ENCODE results near the gene RAB25. TPM values are rescaled to one million over a fixed set of nuclear protein-coding genes. Genes with fewer than 3 reads are reported as not detected.
A peak's percentile ranks its signal among the peaks of the same experiment; 100 is the strongest.

RAB25 gene
- total RNA-seq, 1 donor from 2014 or later: not detected

DNA sequence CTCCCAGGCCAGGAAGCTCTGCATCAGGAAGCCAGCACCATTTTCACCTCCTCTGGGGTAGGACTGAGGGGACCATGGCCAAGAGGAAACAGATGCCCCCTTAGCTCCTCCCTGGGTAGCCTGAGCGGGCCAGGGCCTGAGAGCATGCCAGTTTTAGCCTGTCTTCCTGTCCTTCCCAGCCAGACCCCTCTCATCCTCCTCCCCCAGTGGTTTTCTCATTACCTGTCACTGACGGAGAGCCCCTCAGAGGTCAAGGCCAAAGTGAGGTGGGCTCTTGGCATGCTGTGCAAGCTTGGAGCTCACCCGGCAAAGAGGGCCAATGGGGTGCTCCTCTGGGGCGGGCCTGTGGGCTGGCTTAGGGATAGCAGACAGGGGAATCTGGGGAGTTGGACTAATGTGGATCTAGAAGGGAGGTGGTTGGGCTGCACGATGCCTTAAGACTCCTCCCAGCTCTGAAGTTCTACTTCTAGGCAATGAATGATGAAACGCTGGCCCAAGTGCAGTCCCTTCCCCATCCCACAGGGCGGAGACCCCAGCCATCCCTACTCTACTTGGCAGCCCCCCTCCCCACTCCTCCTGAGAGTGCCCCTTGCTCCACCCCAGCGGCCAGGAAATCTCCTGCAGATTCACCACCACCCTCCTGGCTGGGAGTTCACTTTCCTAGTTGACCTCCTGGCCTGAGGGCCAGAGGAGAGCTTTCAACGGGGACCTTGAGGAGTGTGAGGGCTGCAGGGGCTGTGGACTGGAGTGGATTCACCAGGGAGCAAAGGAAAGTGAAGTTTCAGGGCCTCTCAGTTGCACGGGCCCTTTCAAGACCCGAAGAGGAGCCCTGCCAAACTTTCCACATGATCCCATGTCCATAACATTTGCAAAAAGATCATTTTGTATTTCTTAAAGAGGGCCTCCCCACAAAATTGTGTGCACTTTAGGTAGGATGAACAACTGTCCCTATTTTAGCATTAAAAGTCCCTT lies 44.2 kb downstream of the RAB25 start:
- TF ChIP-seq CTCF (IDR thresholded peaks at IDR 0.05): no peak
- Histone ChIP-seq H3K27me3 (no peaks in the 10 kb centered on the region), H3K27ac (peak overlapping the region; percentile 95 to 96), H3K9me3 (no peaks in the 10 kb centered on the region), H3K36me3 (no peaks in the 10 kb centered on the region), H3K4me3 (peak overlapping the region in 1 of 2 donors; percentile 57), H3K4me1 (peaks cover 39 to 59% of the 10 kb centered on the region in 2 donors)
- intact Hi-C loops (cut with DNase I): loop anchor here (1.0 kb wide), 1 partner anchor 18 kb away; no protein-coding TSS in a partner anchor
- peak in 1 of 2 donors; percentile 76 for DNase-seq (ENCODE audit: low spot score in 2 of 2)

- Histone ChIP-seq H3K27me3 (no peaks in the 10 kb centered on the region), H3K4me1 (peaks cover 38 to 53% of the 10 kb centered on the region in 2 donors), H3K9me3 (no peaks in the 10 kb centered on the region), H3K36me3 (no peaks in the 10 kb centered on the region), H3K27ac (peak overlapping the region; percentile 95 to 96), H3K4me3 (peak overlapping the region; percentile 39 to 57)
- peak in 1 of 2 donors; percentile 80 for DNase-seq (ENCODE audit: low spot score in 2 of 2)
- no peak for TF ChIP-seq CTCF (IDR thresholded peaks at IDR 0.05)
- intact Hi-C loops (cut with DNase I): loop anchor here (1.0 kb wide), 1 partner anchor 7 kb away; the partner anchor contains the start of gene LMNA
Measured at GRCh38 chr1:156106624-156107488, 45.9 kb downstream of the RAB25 start.

DNA sequence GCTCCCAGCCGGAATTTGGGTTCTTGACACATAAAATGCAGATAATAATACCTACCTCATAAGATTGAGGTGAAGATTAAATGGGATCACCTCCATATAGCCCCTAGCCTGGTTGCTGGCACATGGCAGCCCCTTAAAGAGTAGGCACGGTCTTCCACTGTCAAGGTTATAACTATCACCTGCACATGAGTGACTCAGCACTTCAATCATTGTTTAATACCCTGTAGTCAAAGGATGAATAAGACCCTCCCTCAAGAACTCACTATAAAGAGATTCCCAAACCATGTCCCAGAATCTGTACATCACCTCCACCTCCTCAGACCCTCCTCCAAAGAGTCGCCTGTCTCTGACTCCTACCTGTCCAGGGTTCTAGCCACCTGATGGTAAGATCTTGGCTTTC lies 47.1 kb downstream of the RAB25 start:
- Histone ChIP-seq H3K4me3 (no peak overlapping the region), H3K9me3 (no peaks in the 10 kb centered on the region), H3K27ac (peak overlapping the region; percentile 95 to 96), H3K36me3 (no peaks in the 10 kb centered on the region), H3K27me3 (no peaks in the 10 kb centered on the region), H3K4me1 (peaks cover 27 to 41% of the 10 kb centered on the region in 2 donors)
- no peak for DNase-seq (ENCODE audit: low spot score in 2 of 2)
- intact Hi-C loops (cut with DNase I): no loop called here
- TF ChIP-seq CTCF (IDR thresholded peaks at IDR 0.05): no peak

DNA sequence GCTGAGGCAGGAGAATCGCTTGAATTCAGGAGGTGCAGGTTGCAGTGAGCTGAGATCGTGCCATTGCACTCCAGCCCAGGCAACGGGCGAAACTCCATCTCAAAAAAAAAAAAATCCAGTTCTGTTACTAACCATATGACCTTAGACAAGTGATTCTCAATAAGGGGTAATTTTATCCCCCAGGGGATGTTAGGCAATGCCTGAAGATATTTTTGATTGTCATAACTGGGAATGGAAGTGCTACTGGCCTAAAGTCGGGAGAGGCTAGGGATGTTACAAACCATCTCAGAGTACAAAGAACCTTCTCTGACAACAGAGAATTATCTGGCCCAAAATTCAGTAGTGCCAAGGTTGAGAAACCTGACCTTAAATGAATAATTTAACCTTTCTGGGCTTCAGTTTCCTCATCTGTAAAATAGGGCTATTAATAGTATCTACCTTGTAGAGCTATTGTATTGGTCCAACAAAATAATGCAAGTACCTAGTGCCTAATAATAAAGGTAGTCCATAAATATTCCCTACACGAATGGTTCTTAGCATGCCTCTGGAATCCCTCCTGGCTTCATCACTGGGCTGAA lies 47.8 kb downstream of the RAB25 start:
- H3K4me1 ChIP-seq: peaks cover 25 to 40% of the 10 kb centered on the region in 2 donors

More for the DNA sequence above, 47.8 kb downstream of the RAB25 start:
- TF ChIP-seq CTCF (IDR thresholded peaks at IDR 0.05): no peak
- H3K27ac ChIP-seq: peak overlapping the region; percentile 95 to 96
- no peak overlapping the region for H3K4me3 ChIP-seq
- H3K9me3 ChIP-seq: no peaks in the 10 kb centered on the region
- intact Hi-C loops (cut with DNase I): no loop called here
- no peak for DNase-seq (ENCODE audit: low spot score in 2 of 2)
- no peaks in the 10 kb centered on the region for H3K36me3 ChIP-seq
- H3K27me3 ChIP-seq: no peaks in the 10 kb centered on the region
